Measurements from ENCODE around the gene ARHGAP25. TPM values are rescaled to one million over a fixed set of nuclear protein-coding genes. Genes with fewer than 3 reads are reported as not detected.
A peak's percentile ranks its signal among the peaks of the same experiment; 100 is the strongest.

Gene ARHGAP25
- total and polyA plus RNA-seq, 7 donors: 1.1 to 4.8 (median 1.9) TPM

- ATAC-seq (no peak), DNase-seq (no peak)
- Histone ChIP-seq H3K9me3 (no peaks in the 10 kb centered on the region), H3K27ac (no peak overlapping the region), H3K4me1 (no peaks in the 10 kb centered on the region), H3K36me3 (ENCODE audit: insufficient read depth in 1 of 2, low read depth in 1 of 2) (no peaks in the 10 kb centered on the region), H3K27me3 (ENCODE audit: insufficient read depth in 3 of 3, low read length in 2 of 3) (no peaks in the 10 kb centered on the region), H3K4me3 (no peak overlapping the region)
- no peak for TF ChIP-seq CTCF (IDR thresholded peaks at IDR 0.05)
- intact Hi-C loops (cut with DNase I): loop anchor here (2.0 to 5.0 kb wide), 3 partner anchors 87 to 174 kb away; no protein-coding TSS in a partner anchor
- WGBS, 3 donors: 91 to 94% (median 93%) methylated on average over 12 of the region's 12 CpGs
Observed at GRCh38 chr2:68750592-68751396, 16.2 kb downstream of the ARHGAP25 start.

- peak overlapping the region; percentile 31 for H3K4me3 ChIP-seq
Observed at GRCh38 chr2:68751397-68752339, 17.1 kb downstream of the ARHGAP25 start.

GRCh38 chr2:68753318-68753717 lies 18.7 kb downstream of the ARHGAP25 start:
- Histone ChIP-seq H3K4me1 (no peaks in the 10 kb centered on the region), H3K27me3 (ENCODE audit: insufficient read depth in 3 of 3, low read length in 2 of 3) (no peaks in the 10 kb centered on the region)
- no peak for ATAC-seq

More at GRCh38 chr2:68751397-68752339, 17.1 kb downstream of the ARHGAP25 start:
- no peaks in the 10 kb centered on the region for H3K9me3 ChIP-seq
- H3K27me3 ChIP-seq (ENCODE audit: insufficient read depth in 3 of 3, low read length in 2 of 3): no peaks in the 10 kb centered on the region
- ATAC-seq: peak; percentile 83 to 99 (median 92)
- peak; percentile 89 for TF ChIP-seq CTCF (IDR thresholded peaks at IDR 0.05)
- H3K4me1 ChIP-seq: no peaks in the 10 kb centered on the region
- WGBS, 3 donors: 13 to 16% (median 13%) methylated on average over 15 of the region's 15 CpGs
- H3K36me3 ChIP-seq (ENCODE audit: insufficient read depth in 1 of 2, low read depth in 1 of 2): no peaks in the 10 kb centered on the region
- DNase-seq: peak; percentile 86 to 92
- intact Hi-C loops (cut with DNase I): loop anchor here (2.0 to 5.0 kb wide), 3 partner anchors 86 to 173 kb away; no protein-coding TSS in a partner anchor
- no peak overlapping the region for H3K27ac ChIP-seq

GRCh38 chr2:68755071-68755470 lies 20.5 kb downstream of the ARHGAP25 start:
- Histone ChIP-seq H3K36me3 (ENCODE audit: insufficient read depth in 1 of 2, low read depth in 1 of 2) (no peaks in the 10 kb centered on the region), H3K4me3 (no peak overlapping the region), H3K4me1 (no peaks in the 10 kb centered on the region), H3K27ac (no peak overlapping the region), H3K9me3 (no peaks in the 10 kb centered on the region), H3K27me3 (ENCODE audit: insufficient read depth in 3 of 3, low read length in 2 of 3) (no peaks in the 10 kb centered on the region)
- intact Hi-C loops (cut with DNase I): no loop called here
- ATAC-seq (no peak), DNase-seq (no peak)
- no peak for TF ChIP-seq CTCF (IDR thresholded peaks at IDR 0.05)

More at GRCh38 chr2:68753318-68753717, 18.7 kb downstream of the ARHGAP25 start:
- no peak for DNase-seq
- Histone ChIP-seq H3K4me3 (no peak overlapping the region), H3K27ac (no peak overlapping the region), H3K36me3 (ENCODE audit: insufficient read depth in 1 of 2, low read depth in 1 of 2) (no peaks in the 10 kb centered on the region), H3K9me3 (no peaks in the 10 kb centered on the region)
- intact Hi-C loops (cut with DNase I): loop anchor here in 1 of 2 donors (5.0 kb wide), 2 partner anchors 84 to 169 kb away; no protein-coding TSS in a partner anchor
- no peak for TF ChIP-seq CTCF (IDR thresholded peaks at IDR 0.05)
- WGBS, 3 donors: 64 to 91% (median 79%) methylated on average over 4 of the region's 4 CpGs
